ENCODE data around the gene C20orf141. TPM values are rescaled to one million over a fixed set of nuclear protein-coding genes. Genes with fewer than 3 reads are reported as not detected.
A peak's percentile ranks its signal among the peaks of the same experiment; 100 is the strongest.

C20orf141 gene
- total RNA-seq, 1 donor from 2014 or later, result not detected

- DNase-seq (ENCODE audit: low spot score), result no peak
- H3K27me3 Mint-ChIP-seq (ENCODE audit: low read depth), result peaks cover 21% of the 10 kb centered on the region
- no peak overlapping the region for H3K4me3 Mint-ChIP-seq (ENCODE audit: unreplicated experiment)
These were observed 5.1 kb upstream of the C20orf141 start for GRCh38 chr20:2809690-2810089.

GRCh38 chr20:2812189-2812588 lies 2.6 kb upstream of the C20orf141 start:
- Mint-ChIP-seq H3K27me3 (ENCODE audit: low read depth) (peaks cover 11% of the 10 kb centered on the region), H3K36me3 (ENCODE audit: low read depth) (peaks cover 9% of the 10 kb centered on the region), H3K4me3 (ENCODE audit: unreplicated experiment) (no peak overlapping the region), H3K4me1 (ENCODE audit: low read depth) (peaks cover 20% of the 10 kb centered on the region), H3K9me3 (ENCODE audit: low read depth) (peaks cover 15% of the 10 kb centered on the region), H3K27ac (ENCODE audit: unreplicated experiment) (no peak overlapping the region)
- no peak for TF ChIP-seq CTCF (IDR thresholded peaks at IDR 0.05)
- no peak for DNase-seq (ENCODE audit: low spot score)

More at GRCh38 chr20:2809690-2810089, 5.1 kb upstream of the C20orf141 start:
- Mint-ChIP-seq H3K4me1 (ENCODE audit: low read depth) (peaks cover 13% of the 10 kb centered on the region), H3K27ac (ENCODE audit: unreplicated experiment) (no peak overlapping the region), H3K9me3 (ENCODE audit: low read depth) (peaks cover 15% of the 10 kb centered on the region), H3K36me3 (ENCODE audit: low read depth) (peaks cover 9% of the 10 kb centered on the region)
- TF ChIP-seq CTCF (IDR thresholded peaks at IDR 0.05), result no peak

GRCh38 chr20:2814076-2814475 lies 711 bp upstream of the C20orf141 start:
- no peak for TF ChIP-seq CTCF (IDR thresholded peaks at IDR 0.05)
- peaks cover 15% of the 10 kb centered on the region for H3K9me3 Mint-ChIP-seq (ENCODE audit: low read depth)
- H3K27me3 Mint-ChIP-seq (ENCODE audit: low read depth), result peaks cover 2% of the 10 kb centered on the region
- peaks cover 9% of the 10 kb centered on the region for H3K36me3 Mint-ChIP-seq (ENCODE audit: low read depth)
- peak overlapping the region; percentile 70 for H3K27ac Mint-ChIP-seq (ENCODE audit: unreplicated experiment)
- H3K4me3 Mint-ChIP-seq (ENCODE audit: unreplicated experiment), result no peak overlapping the region
- DNase-seq (ENCODE audit: low spot score), result no peak
- peaks cover 23% of the 10 kb centered on the region for H3K4me1 Mint-ChIP-seq (ENCODE audit: low read depth)

- peaks cover 9% of the 10 kb centered on the region for H3K36me3 Mint-ChIP-seq (ENCODE audit: low read depth)
- peaks cover 33% of the 10 kb centered on the region for H3K4me1 Mint-ChIP-seq (ENCODE audit: low read depth)
- TF ChIP-seq CTCF (IDR thresholded peaks at IDR 0.05), result no peak
- H3K4me3 Mint-ChIP-seq (ENCODE audit: unreplicated experiment), result no peak overlapping the region
- DNase-seq (ENCODE audit: low spot score), result no peak
- peaks cover 15% of the 10 kb centered on the region for H3K9me3 Mint-ChIP-seq (ENCODE audit: low read depth)
- peak overlapping the region; percentile 77 for H3K27ac Mint-ChIP-seq (ENCODE audit: unreplicated experiment)
- H3K27me3 Mint-ChIP-seq (ENCODE audit: low read depth), result no peaks in the 10 kb centered on the region
These were observed 584 bp downstream of the C20orf141 start for GRCh38 chr20:2815242-2815900.

GRCh38 chr20:2816030-2816582 lies 1.3 kb downstream of the C20orf141 start, which contains the start of gene TMEM239:
Gene TMEM239 (plus strand): TSS chr20:2816364. CDS start chr20:2816555, 191 bp downstream.
- Mint-ChIP-seq H3K27me3 (ENCODE audit: low read depth) (no peaks in the 10 kb centered on the region), H3K27ac (ENCODE audit: unreplicated experiment) (peak within 1 kb of the TSS; percentile 77), H3K36me3 (ENCODE audit: low read depth) (peaks cover 9% of the 10 kb centered on the region), H3K4me3 (ENCODE audit: unreplicated experiment) (no peak within 1 kb of the TSS), H3K4me1 (ENCODE audit: low read depth) (peaks cover 35% of the 10 kb centered on the region), H3K9me3 (ENCODE audit: low read depth) (peaks cover 15% of the 10 kb centered on the region)
- DNase-seq (ENCODE audit: low spot score), result no peak
- TF ChIP-seq CTCF (IDR thresholded peaks at IDR 0.05), result no peak
